Measurements from ENCODE around the gene SYNE2.

SYNE2 gene

DNA sequence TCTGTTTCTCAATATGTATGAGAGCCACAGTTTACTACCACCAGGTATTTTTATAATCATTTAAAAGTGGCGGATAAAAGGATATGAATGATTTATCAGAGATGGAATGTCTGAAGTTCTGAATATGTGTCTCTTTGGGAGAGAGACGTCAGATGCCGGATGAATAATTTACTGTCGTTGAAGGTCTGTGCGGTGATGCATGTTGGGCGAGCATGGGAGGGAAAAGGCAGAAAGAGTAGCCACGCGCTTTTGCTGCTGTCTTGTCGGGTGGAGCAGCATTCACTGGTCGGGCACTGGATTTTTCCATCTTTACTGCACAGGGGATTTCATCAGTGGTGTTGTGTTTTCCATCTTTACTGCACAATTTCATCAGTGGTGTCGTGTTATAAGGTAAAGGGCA, 65.6 kb downstream of the SYNE2 start:
- no peak for DNase-seq

DNA sequence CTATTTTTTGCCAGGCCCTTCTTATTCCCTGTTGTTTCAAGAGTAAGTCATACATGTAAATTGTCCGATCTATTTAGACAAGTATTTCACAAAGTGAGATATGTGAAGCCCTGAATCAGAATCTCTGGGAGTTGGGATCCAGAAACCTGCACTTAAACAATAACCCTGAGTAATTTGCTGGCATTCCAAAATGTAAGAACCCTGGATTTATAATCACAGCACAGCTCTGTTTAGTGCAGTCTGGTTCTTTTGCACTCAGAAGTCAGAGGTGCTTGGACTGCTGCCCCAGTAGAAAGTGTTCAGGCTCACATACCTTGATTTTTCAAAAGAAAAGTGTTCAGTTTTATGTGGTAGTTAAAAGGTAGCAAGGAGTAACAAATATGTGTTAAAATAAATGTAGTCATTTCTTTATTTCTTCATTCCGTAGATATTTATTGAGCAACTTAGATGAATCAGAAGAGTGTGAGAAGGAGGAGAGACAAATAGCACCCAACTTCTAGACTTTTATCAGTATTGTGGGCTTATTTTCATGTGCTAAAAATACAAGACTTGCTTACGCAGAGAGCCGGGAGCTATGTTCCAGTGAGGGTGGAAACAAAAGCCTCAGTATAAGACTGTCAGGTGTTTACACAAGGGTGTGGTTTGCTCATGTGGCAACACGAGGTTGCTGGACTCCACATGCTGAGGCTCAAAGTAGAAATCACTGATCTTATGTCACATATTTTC, 70.1 kb downstream of the SYNE2 start:
- DNase-seq = no peak

DNA sequence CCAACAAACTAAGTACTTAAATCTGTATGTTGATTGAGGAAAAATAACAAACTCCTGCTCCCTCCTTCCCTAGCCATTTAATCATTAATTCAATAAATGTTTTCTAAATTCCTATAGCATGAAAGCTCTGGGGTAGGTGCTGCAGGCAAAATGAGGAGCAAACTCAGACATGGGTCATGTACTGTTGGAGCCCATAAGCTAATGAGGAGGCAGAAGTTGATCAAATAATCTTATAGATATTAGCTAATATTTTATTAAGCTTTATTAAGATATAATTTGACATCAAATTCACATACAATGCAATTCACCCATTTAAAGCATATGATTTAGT, 70.6 kb downstream of the SYNE2 start:
- DNase-seq = no peak

DNA sequence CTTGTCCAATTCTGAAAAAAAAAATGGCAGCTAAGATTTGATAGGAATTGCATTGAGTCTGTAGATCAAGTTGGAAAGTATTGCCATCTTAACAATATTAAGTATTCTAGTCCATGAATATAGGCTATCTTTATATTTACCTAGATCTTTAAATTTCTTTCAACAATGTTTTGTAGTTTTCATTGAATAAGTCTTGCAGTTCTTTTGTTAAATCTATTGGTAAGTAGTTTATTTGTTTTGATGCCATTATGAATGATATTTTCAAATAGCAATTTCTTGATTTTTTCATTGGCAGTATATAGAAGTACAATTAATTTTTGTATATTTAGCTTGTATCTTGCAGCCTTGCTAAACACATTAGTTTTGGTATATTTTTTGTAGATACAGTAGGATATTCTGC, 71.6 kb downstream of the SYNE2 start:
- no peak for DNase-seq

DNA sequence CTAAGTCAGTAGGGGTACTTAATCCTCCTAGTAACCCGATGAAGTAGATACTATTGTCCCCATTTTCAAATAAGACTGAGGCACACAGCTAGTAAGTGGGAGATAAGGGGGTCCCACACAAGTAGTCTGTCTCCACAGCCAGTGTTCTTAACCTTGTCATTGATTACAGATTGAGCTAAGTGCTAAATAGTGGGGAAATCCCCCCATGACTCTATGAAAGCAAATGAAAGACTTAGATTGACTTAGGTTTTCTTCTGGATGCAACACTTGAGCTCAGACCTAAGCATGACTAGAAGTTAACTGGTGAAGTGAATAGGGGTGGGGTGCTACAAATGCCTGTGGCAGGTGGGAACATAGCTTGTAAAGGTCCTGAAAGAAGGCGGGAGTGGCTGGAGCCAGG, 73.8 kb downstream of the SYNE2 start:
- DNase-seq = no peak

DNA sequence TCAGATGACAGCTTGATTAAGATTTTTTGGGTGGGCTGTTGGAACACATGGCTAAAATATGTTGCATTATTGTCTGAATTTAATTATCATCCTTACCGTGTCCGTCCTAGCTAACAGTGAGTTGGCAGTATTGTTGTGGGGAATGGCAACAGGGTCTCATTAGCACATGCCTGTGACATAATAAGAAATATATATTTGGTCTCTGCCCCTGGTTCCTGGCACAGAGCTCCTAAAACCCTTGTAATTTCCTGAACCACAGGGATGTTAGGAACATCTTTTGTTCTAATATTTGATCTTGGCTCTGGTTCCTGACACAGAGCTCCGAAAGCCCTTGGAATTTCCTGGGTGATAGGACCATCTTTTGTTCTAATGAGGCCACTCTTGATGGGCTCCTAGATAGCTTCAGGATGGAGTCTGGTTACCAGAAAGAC, 76.0 kb downstream of the SYNE2 start:
- no peak for DNase-seq

DNA sequence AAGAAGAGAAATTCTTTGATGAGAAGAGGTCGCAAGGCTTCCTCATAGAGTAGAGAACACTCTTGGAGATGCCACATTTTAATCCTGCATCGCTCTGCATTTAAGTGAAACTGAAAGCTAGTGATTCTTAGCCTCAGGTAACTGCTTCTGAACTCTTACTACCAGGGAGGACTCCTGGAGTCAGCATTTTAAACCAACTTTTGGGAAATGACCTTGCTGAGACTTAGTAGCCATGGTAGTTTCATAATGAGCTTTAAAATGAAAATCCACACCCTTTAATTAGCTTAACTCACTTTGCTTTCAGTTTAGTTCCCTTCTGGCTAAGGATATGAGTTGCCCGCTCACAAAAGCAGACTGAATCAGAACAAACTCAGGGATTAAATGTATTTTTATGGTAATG, 80.3 kb downstream of the SYNE2 start:
- no peak for DNase-seq

DNA sequence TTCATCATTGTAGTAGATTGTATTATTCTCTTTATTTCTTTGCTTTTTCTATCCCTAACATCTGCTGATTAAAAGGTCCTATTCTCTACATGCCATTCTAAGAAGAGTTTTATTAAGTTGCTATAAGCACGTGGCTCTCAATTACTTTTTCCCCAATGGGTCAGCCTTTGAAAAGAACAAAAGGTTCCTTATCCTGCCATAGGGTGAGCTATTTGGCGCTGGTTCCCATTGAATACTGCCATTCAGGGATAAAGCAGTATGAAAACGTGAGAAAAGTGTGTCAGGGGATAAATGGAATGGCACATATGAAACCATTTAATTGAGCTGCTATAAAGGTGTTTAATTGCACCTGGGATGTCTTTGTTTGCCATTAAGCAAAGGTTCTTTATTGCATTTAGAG, 80.9 kb downstream of the SYNE2 start:
- no peak for DNase-seq

DNA sequence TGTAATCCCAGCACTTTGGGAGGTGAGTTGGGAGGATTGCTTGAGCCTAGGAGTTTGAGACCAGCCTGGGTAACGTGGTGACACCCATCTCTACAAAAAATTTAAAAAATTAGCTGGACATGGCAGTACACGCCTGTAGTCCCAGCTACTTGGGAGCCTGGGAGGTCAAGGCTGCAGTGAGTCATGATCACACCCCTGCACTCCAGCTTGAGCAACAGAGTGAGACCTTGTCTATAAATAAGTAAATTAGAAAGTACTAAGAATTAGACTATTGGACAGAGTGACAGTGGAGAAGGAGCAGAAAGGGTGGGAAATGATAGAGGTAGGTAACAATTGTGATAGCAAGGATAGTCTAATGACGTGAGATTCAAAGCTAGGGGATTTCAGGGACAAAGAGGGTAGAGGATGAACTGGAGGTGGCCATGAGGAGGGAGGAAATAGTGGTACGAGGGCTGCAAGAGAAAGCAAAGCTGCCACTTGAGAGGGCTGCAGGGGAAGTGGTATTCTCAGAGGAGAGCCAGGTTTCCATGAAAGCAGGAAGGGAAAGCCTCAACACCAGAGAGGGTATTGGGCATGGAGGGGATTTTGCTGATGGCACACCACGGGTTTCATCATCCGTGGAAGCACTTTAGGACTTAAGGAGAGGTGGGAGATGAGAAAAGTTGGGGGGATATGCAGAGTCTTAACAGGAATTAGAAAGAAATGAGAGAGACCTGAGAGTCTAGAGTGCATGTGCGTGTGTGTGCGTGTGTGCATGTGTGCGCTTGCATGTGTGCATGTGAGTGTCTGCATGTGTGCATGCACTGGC, 85.6 kb downstream of the SYNE2 start:
- DNase-seq = no peak

DNA sequence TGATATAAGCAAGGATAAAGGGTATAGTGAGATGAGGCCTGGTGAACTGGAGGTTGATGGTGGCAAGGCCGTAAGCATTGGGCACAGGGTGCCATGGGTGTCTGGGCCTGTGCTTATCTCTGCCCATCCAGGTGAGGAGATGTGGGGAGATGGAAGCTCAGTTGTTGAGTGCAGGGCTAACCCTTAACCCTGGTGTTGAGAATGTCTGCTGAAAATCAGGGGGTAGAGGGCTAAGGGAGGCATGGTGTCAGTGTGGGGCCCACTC, 86.1 kb downstream of the SYNE2 start:
- DNase-seq = no peak

DNA sequence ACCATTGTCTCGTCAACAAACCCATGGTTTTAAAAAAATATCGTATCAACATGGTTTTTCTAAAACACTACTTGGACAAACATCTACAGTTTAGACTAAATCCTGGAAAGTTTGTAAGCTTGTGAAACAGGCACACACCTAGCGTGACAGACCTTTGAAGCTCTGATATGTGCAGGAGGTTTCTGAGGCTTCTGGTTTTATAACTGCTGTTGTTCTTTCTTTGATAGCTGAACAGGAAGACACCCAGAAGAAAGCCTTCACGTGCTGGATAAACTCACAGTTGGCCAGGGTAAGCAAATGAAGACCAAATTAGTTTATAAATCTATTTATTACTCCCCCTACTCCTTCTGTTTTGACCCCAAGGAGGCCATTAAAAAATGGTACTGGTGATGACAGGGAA, 87.6 kb downstream of the SYNE2 start:
- DNase-seq = no peak

DNA sequence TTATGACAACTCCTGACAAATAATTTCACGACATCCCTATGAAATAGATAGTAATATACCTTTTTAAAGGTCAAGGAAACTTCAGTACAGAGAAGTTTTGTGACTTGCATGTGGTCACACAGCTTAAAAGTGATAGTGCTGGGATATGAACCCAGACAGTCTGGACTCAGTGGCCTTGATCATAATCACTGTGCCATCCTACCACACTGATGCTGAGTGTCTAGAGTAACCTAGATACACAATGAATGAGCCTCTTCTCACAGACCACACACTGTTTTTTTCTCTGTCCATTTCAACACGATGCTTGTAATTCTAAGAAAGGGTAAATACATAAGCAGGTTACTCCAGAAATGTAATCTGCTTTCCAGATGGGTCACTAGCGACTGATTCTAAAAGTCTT, 88.2 kb downstream of the SYNE2 start:
- no peak for DNase-seq

DNA sequence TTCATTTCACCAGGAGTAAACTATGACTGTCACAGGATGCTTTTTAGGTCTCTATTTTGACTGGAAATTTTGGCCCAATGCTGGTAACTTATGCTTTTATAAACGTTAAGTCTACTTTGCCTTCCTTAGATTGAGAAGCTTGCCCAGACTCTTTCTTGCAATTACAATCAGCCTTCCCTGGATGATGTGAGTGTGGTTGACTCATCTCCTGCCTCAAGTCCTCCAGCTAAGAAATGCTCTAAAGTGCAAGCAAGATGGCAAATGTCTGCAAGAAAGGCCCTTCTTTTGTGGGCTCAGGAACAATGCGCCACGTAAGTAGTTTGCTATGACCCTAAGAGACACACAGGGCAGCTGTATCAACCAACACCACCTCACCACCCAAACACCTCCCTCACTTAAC, 96.9 kb downstream of the SYNE2 start:
- DNase-seq = no peak

DNA sequence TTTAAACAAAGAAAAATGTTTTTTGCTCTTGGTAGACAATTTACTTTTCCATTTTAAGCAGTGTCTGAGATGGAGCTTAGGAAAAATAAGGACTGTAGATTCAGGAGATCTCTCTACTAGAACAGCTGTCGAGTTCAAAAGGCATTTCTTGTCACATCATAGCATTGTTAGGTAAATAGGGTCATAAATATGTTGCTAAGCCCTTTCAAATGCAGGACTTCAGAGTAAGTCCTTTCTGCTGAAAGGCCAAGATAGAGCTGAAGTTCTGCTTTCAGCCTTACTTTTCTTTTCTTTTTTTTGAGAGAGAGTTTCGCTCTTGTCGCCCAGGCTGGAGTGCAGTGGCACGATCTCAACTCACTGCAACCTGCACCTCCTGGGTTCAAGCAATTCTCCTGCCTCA, 98.2 kb downstream of the SYNE2 start:
- DNase-seq = no peak

DNA sequence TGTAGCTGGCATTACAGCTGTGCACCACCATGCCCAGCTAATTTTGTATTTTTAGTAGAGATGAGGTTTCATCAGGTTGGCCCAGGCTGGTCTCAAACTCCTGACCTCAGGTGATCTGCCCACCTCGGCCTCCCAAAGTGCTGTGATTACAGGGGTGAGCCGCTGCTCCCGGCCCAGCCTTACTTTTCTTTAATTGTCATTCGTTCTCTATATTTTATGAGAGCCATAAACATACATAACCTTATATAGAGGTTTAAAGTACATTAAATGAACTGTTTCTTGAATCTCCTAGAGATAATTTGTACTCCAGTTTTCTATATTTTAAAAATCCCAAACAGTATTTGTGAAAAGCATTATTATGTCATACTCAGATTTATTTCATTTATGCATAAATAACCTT, 98.6 kb downstream of the SYNE2 start:
- DNase-seq = no peak

DNA sequence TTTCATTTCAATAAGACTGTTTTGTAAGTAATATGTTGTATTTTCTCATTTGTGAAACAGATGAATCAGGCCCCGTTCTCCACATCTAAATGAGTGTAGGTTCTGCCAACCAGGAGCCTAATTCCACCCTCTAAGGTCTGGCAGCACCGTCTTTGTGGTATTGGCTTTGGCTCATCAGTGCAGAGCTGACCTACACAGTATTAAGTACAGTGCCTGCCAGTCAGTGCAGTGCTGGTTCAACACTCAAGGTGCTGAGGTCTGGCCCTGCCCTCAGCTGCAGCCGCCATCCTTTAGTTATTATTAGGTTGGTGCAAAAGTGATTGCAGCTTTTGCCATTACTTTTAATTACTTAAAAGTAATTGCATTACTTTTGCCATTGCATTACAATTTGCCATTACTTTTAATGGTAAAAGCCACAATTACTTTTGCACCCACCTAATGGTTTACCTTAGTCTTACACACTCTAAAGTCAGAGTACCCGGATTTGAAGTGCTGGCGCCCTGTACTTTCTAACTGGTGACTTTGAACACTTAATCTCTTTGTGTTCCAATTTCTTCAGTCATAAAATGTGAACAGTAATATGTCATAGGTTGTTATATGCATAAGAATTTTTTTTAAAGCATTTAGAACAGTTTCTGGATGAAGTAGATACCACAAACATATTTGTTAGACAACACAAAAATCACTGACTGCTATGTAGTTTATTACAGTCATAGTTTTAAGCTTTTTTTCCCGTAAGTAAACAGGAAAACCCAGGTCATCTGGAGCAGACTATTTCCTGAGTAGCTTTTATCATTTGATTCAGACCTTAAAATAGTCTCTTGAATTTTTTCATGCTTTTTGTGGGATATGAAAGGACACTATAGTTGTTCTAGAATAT, 99.5 kb downstream of the SYNE2 start:
- no peak for DNase-seq

DNA sequence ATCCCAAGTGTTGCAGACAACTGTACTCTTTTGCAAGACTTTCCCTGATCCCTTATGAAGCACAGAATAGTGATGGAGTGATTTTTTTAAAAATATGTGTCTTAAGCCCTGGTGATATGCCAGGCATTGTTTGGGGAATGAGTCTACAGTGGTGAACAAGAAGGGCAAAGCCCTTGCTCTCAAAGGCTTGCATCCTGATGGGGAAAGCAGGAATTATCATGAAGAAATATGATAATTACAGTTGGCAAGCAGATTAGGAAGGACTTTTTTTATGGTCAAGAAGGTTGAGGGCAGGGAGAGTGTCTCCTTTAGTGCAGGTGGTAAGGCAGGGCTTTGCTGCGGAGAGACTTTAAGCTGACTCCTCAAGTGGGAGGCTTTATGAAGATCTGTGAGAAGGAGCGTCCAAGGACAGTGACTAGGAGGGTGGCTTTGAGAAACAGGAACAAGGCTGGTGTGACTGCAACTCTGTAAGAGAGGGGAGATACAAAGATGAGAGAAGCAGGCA, 100.2 kb downstream of the SYNE2 start:
- no peak for DNase-seq

DNA sequence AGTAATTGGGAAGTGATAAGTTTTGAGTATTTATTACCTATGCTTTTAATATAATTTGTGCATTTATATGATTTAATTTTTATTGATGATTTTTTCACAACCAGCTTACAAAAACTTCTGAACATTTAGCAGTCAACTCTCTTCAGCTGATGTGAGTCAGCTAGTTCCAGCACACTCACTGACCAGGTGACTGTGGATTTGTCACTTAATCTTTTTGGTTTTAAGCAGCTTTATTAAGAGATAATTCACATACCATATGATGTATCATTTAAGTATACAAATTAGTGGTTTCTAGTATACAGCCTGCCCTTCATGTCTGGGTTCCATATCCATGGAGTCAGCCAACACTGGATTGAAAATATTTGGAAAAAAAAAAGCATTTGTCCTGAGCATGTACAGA, 103.5 kb downstream of the SYNE2 start:
- no peak for DNase-seq

DNA sequence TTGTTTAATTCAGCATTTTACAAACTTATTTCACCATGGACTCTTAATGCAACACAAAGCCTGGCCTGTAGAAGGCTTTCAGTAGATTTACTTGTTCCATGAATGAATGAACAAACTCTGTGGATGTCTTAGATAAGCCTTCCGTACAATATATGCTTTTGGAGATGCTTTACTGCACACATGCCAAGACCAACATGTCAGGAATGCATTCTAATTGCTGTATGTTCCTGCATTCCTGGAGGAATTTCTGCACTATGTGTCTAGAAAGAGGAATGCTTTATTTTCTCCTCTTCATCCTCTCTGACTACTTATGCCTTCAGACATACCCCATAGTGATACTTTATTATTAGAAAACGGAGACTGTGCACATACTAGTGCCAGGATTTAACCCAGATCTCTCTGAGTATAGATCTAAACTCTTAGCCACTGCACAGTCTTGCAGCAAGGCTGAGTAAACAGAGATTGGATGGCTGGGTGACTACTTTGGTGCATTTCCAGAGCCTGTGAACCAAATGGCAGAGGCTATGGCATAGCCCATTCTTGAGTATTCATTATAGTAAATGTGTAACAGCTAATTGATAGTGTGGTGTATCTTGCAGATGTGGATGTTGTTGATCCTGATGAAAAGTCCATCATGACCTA, 108.2 kb downstream of the SYNE2 start:
- no peak for DNase-seq

DNA sequence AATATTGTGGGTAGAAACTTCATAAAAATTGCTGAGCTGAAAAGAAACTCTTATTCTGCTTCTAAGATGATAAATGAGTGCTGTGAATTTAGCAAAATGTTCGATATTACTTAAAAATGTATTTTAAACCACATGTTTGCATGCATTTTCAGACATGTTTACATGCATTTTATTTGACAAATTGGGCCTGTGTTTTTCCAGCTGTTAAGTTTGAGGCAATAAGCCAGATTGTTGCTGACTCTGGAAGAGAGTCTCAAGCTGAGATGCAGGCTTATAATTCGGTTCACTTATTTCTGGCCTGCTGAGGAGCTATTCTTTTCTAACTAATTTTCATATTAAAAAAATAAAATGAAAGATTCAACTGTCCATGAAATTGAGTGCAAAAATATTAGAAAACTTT, 110.1 kb downstream of the SYNE2 start:
- no peak for DNase-seq

DNA sequence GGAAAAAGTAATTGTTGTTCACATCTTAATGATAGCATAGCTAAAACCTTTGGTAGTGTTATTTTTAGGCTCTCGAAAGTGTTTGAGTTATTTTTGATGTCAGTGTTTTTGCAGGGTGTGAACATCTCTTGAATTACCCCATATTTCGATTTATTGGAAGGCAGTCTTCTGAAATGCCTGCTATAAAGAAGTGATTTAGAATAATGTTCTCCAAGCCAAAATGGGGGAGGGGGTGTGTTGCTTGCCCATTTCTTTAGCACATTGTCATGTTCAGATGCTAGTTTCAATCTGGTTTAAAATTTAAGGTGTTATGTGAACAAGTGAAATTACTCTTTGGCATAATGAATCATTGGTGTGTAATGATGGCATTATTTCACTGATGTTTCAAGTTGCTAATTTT, 110.6 kb downstream of the SYNE2 start:
- no peak for DNase-seq

DNA sequence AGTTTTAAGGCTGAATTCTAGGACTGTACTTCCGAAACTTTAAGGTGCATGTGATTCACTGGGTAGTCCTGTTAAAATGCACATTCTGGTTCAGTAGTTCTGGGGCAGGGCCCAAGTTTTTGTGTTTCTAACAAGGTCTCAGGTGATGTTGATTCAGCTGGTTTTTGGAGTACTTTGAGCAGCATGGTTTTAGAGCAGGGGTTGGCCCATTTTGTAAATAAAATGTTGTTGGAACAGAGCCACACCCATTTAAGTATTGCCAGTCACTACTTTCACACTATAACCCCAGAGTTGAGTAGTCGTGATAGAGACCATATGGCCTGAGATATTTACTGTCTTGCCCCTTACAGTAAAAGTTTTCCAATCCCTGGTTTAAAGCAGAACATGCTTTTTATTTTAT, 111.3 kb downstream of the SYNE2 start:
- DNase-seq = no peak

DNA sequence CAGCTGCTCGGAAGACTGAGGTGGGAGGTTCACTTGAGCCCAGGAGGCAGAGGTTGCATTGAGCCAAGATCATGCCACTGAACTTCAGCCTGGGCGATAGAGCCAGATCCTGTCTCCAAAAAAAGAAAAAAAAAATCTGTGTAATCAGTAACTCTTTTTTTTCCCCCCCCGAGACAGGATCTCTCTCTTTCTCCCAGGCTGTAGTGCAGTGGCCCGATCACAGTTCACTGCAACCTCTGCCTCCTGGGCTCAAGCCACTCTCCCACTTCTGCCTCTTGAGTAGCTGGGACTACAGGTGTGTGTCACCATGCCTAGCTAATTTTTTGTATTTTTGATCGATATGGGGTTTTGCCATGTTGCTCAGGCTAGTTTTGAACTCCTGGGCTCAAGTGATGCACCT, 113.6 kb downstream of the SYNE2 start:
- no peak for DNase-seq

Data from KG1 (cell line).